HG02678 (cell line): Measurements from ENCODE around the gene TMEM212.
"Not testable (repeated sequence)": the region's sequence is repeated elsewhere in the genome, so short reads cannot be mapped to it uniquely, and the experiment has no call there.

ENCODE experiments used
- ATAC-seq: cut with Tn5 transposase; IDR thresholded peaks from one replicate; pipeline ENCODE4 v1.9.1; 2021; ENCODE audit warnings: mild to moderate bottlenecking, moderate library complexity; ENCODE audit not compliant: unreplicated experiment

The TMEM212 gene

DNA sequence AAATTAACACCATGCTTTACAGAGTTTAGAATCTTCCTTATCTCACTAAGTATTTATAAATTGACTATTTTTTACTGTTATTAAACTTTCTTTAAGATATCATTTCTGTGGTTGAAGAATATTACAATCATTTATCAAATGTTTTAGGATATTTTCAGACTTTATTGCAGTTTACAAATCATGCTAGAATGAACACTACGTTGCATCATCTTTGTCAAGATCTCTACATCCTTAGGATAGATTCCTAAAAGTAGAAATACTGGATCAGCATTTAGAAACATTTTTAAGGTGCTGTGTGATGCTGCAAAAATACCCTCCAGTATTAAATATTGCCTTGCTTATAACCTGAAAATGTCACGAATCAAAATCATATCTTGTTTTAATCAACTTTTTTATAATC is 30.3 kb upstream of the TMEM212 start:
- no peak for ATAC-seq

GRCh38 chr3:171813278-171813896 is 29.8 kb upstream of the TMEM212 start:
- no peak for ATAC-seq

GRCh38 chr3:171813897-171814460 is 29.2 kb upstream of the TMEM212 start:
- no peak for ATAC-seq

GRCh38 chr3:171814662-171815061 is 28.5 kb upstream of the TMEM212 start:
- ATAC-seq = not testable (repeated sequence)

DNA sequence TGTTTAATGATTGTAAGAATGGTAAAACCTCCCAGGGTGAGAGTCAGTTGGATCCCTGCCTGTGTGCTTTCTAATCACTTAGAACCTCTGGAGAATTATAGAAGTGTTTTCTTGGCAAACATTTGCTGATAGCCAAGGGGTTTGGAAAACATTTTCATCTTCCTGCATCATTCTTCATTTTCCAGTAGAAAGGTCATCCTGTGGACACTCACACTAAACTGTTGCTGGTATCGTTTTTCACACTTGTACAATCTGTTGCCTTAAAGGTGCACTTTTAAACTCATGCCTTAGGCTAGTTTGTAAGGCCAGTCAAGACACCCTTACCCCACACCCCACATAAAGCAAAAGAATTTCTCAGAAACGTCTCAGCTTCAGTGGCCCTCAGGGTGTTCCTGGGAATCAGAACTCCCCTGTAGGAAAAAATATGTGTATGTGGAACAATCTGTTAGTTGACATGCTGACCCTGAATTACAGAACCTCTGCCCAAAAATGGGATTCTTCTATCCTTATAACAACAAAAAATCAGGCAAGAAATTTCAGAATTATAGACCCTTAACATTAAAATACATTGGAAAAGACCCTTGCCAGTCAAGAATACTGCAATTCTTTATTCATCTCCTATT is 27.1 kb upstream of the TMEM212 start:
- no peak for ATAC-seq

DNA sequence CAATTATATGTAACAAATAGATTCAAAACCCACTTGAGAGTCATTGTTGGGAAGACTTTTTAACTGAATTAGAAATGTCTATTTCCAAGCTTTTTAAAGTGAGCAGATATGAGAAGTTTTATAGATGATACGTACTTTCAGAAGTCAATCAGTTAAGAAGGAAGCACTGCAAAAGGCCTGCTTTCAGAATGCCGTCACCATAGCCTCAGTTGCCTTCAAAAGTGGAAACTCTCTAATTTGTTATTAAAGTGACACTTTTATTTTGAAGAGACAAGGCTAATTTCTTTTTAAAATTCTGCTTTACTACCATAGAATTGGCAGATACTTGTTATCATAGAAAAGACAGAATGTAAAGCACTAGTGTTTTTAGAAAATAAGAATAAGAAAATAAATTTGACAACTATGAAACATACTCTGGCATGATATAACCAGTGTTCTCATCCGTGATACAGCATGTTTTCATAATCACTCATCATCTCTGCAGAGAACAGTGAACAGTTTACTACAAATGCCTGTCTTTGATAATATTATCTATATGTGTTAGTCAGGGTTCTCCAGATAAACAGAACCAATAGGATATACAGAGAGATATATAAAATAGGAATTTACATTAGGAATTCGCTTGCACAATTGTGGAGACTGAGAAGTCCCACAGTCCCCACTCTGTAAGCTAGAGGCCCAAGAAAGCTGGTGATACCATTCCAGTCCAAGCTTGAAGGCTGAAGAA is 25.9 kb upstream of the TMEM212 start:
- ATAC-seq = no peak

DNA sequence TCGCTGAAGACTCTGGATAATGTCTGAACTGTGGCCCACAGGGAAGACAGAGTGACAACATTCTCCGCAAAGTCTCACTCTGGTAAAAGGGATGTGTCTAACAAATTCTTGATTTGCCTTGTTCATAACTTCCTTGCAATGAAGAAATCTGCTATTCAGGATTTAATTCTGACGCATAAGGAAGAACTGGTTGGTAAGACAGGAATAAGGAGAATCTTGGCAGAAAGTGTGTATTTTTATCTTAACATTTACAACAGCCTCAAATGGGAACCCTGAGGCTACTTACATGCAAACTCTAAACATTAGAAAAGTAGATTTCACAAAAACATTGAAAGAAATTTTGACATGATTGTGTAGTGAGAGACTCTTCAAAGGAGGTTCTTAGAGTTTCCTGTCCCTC is 22.1 kb upstream of the TMEM212 start:
- no peak for ATAC-seq

DNA sequence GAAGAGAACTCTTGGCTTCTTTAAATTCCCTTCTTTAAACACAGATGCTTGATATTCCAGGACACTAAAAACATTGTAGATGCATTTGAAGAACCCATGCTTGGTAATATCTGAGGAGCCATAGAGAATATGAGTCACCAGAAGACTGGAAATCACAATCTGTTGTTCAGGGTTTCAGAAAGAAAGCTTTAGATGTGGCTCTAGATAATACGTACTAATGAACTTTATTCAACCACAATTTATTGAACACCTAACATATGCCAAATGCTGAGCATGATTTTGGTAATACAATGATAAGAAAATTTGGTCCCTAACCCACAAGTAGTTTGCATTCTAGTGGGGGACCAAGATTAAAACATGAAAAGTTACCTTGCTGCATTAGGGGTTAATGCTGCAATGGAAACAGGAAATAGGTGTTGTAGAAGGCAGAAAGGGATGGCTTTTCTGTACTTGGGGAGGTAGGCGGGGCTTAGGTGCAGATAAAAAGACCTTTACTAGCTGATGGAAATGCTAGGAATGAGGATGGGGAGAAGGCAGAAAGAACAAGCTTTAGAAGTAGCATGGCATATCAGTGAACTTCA is 21.3 kb upstream of the TMEM212 start:
- ATAC-seq = no peak

- peak; percentile 90 for ATAC-seq
Observed at GRCh38 chr3:171822431-171823106, 20.6 kb upstream of the TMEM212 start.

GRCh38 chr3:171824116-171824515 is 19.0 kb upstream of the TMEM212 start:
- ATAC-seq = no peak

DNA sequence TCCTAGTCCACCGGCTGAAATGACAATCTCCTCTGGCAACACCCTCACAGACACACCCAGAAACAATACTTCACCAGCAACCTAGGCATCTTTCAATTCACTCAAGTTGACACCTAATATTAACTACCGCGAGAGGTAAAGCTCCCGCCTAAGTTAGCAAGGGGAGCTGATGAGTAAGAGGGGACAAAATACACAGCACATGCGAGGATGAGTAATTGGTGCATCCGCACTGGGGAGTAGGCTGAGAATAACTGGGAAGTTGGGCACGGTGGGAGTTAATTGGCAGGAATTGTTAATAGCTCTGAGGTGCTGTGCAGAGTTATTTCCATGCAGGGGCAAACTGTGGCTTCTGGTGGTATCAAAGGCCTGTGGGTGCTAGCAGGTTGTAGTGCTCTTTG is 18.3 kb upstream of the TMEM212 start:
- no peak for ATAC-seq

GRCh38 chr3:171825222-171825828 is 17.8 kb upstream of the TMEM212 start:
- ATAC-seq = no peak

- no peak for ATAC-seq
Observed at GRCh38 chr3:171827385-171827784, 15.8 kb upstream of the TMEM212 start.

GRCh38 chr3:171827836-171828458 is 15.2 kb upstream of the TMEM212 start:
- no peak for ATAC-seq

DNA sequence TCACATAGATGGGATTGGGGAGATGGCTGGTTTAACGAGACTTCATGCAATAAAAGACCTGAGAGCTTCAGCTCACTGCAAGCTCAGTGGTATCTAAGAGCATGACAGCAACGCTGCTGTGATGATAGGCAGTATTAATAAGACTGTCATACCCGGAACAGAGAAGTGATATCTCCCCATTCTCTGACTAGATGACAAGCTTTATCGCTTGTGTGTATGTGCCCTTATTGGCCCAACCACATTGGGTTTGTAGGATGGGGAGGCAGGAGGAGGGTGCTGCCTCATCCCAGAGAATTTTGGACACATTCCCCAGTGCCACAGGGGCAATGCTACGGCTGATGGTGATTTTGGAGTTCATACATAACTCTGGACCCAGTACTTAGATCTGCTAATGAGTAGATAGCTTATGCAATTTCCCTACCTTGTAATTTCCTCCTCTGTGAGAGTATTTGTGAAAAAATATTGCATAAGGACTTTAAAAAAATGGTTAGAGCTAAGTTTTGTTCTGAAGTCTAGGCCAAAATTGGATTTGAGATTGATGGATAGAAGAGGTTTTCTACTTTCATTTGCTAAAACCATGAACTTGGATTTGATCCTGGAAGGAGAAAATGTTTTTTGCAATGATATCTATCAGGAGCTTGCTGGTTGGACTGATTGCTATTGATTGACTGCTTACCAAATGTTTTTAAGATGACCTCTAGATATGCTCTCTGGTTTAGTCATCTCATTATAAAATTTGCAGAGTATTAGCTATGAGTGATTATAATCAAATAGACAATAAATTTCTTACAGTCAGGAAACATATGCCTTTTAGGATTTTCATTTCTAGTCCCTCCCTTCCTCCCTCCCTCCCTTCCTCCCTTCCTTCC is 14.0 kb upstream of the TMEM212 start:
- ATAC-seq = no peak

DNA sequence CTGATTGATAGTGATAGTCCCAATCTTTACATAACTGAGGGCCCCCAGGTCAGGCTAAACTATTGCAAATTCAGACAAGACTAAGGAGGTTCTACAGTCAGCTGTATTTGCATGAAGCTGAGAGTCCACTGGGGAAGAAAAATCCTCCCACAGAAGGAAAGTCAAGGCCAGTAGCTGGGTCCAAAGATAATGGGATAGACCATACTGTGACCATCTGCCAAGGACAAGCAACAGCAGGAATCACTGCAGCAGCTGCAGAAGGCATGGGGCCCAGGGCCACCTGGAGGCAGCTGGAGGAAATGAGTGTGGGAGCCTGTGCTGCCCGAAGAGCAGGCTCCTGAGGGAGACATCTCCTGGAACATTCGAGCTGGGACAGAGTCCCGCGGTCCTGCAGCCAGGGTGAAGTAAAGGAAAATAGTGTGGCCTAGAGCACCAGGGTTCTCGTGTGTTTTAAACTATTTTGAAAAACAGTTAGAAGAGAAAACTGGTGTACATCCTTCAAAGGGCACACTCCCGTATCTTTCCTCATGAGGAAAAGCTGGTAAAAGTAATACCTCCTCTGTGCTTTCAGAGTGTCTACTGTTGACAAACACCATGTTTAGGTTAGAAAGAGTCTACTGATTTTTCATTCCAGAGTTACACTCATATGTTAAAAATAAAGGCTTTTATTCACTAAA is 13.2 kb upstream of the TMEM212 start:
- ATAC-seq = peak; percentile 68

DNA sequence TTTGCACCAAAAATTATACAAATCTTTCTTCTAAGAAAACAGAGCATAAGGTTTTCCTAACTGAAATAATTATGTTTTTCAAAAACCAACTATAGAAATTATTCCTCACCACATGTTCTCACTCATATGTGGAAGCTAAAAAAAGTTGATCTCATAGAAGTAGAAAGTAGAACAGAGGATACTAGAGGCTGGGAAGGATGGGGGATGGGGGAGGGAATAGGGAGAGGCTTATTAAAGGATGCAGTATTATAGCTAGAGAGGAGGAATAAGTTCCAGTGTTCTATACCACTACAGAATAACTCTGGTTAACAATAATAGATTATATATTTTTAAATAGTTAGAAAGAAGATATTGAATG is 12.7 kb upstream of the TMEM212 start:
- no peak for ATAC-seq

DNA sequence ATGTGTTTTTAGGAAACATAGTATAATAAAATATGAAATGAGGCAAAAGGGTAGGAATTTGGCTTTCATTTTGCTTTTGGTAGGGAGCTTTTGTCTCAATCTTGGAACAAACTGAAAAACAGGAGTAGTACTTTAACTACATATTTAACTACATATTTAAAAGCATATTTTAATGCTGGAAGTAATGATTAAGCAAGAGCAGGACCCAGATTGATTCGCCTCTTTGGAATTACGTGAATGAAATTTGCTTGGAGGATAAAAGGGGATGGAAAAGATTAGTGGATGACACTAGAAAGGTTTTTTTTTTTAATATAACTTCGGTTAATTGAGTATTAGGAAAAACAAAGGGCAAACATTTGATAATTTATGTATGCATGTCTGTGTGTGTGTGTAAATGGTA is 11.2 kb upstream of the TMEM212 start:
- ATAC-seq = no peak

- ATAC-seq = no peak
Observed at GRCh38 chr3:171832989-171833388, 10.2 kb upstream of the TMEM212 start.
